ENCODE data around the gene FAM193B. TPM values are rescaled to one million over a fixed set of nuclear protein-coding genes. Genes with fewer than 3 reads are reported as not detected.

FAM193B gene
- total and polyA plus RNA-seq, 9 of the 15 experiments (the other 6 are each of a cell fraction or from before 2014, with no cell fraction given): 4.4 to 76.4 (median 37.3) TPM

- Histone ChIP-seq H3K79me2 (ENCODE audit: control insufficient read depth, insufficient read depth, low read length) (peaks cover 41% of the 10 kb centered on the region), H3K4me1 (replicated peaks in 1 of 2; ENCODE audit: control insufficient read depth in 2 of 2, insufficient read depth in 2 of 2, low read length in 2 of 2) (peaks cover 23 to 59% of the 10 kb centered on the region in 2 experiments), H3K9ac (ENCODE audit: insufficient read depth in 1 of 2, low read depth in 2 of 2, low read length in 2 of 2) (no peak overlapping the region), H2AFZ (ENCODE audit: low read depth, low read length) (no peak overlapping the region), H3K9me1 (ENCODE audit: control insufficient read depth, insufficient read depth, low read length) (no peaks in the 10 kb centered on the region), H3K36me3 (ENCODE audit: control insufficient read depth, insufficient read depth, low read length) (peaks cover 63% of the 10 kb centered on the region), H3K9me3 (replicated peaks; ENCODE audit: control insufficient read depth, insufficient read depth, low read depth, low read length) (no peaks in the 10 kb centered on the region), H3K4me2 (ENCODE audit: insufficient read depth, low read length) (no peak overlapping the region), H4K20me1 (replicated peaks; ENCODE audit: control insufficient read depth, insufficient read depth, low read length) (no peaks in the 10 kb centered on the region), H3K27ac (ENCODE audit: extremely low read depth, low read depth, low read length) (no peak overlapping the region), H3K4me3 (no peak overlapping the region), H3K27me3 (ENCODE audit: control insufficient read depth in 2 of 2, insufficient read depth in 2 of 2, low read length in 2 of 2) (no peaks in the 10 kb centered on the region)
- no peak for FAIRE-seq
- POLR2A ChIA-PET: interaction anchor here (0.6 kb wide), 1 partner anchor 71 kb away, joined by 3 read pairs; no protein-coding TSS in a partner anchor
- BruUV-seq (replicated peaks): no TSS peak
- 98% methylated on average over 14 of the region's 15 CpGs for WGBS (ENCODE audit: insufficient coverage, low coverage, missing lambda C conversion rate)
- DNase-seq (ENCODE audit: extremely low read depth in 1 of 4, low spot score in 3 of 4): no peak
- intact Hi-C loops (cut with micrococcal nuclease) (no loop called here), in situ Hi-C loops (cut with MboI) (no loop called here)
- CTCF ChIA-PET (ENCODE audit: low intra/inter-chr PET ratio): no interaction called here
- TF ChIP-seq CTBP1 (IDR thresholded peaks at IDR 0.05; ENCODE audit: borderline replicate concordance): no peak
- TF ChIP-seq TCF7L2 (IDR thresholded peaks at IDR 0.05; ENCODE audit: low read depth, low read length): no peak
- no peak for TF ChIP-seq EGR1 (conservative IDR thresholded peaks at IDR 0.05)
- no peak for TF ChIP-seq ZFP1 (CRISPR knock-in tag; IDR thresholded peaks at IDR 0.05)
- no peak for TF ChIP-seq SMAD3 (CRISPR knock-in tag; conservative IDR thresholded peaks at IDR 0.05)
- TF ChIP-seq ZNF644 (tag; IDR thresholded peaks at IDR 0.05; ENCODE audit: low read depth): no peak
- TF ChIP-seq CREBBP (IDR thresholded peaks at IDR 0.05; ENCODE audit: low read depth, low read length): no peak
- no peak for TF ChIP-seq TFAM (CRISPR knock-in tag; conservative IDR thresholded peaks at IDR 0.05)
- no peak for TF ChIP-seq ZNF584 (CRISPR knock-in tag; IDR thresholded peaks at IDR 0.05; ENCODE audit: low read depth)
- no peak for TF ChIP-seq MLX (CRISPR knock-in tag; conservative IDR thresholded peaks at IDR 0.05)
- TF ChIP-seq RNF219 (CRISPR knock-in tag; IDR thresholded peaks at IDR 0.05): no peak
- TF ChIP-seq SNRNP70 (optimal IDR thresholded peaks at IDR 0.05; ENCODE audit: low read depth, low read length): no peak
- no peak for ATAC-seq
These were observed 40.9 kb downstream of the FAM193B start for GRCh38 chr5:177513500-177513899.

Measured in K562 (cell line).